Adrenal gland (tissue), 12 donors: ENCODE data around the gene RPL38. TPM values are rescaled to one million over a fixed set of nuclear protein-coding genes. Genes with fewer than 3 reads are reported as not detected.

Experiments used
- DNase-seq, 7 donors: peaks; one replicate each; pipeline ENCODE4 v3.0.0-alpha.2; 2019 to 2020
- H3K27ac ChIP-seq, 5 donors: fragments of 200-600 bp; sonication (generic) in 4 of 5; 1 replicate in 3 of 5; 2 replicates in 2 of 5; pipeline versions ENCODE4 v1.5.1 to v1.8.0; 2016 to 2020; ENCODE audit warnings: mild to moderate bottlenecking in 1 of 5
- H3K27me3 ChIP-seq: fragments of 200-600 bp; 2 replicates; pipeline ENCODE4 v1.8.0; 2021
- H3K36me3 ChIP-seq, 2 donors: fragments of 200-600 bp; replicated peaks in 1 of 2; 1 replicate in 1 of 2; 2 replicates in 1 of 2; pipeline versions ENCODE4 v1.5.1 to v1.8.0; 2018 to 2022
- H3K4me1 ChIP-seq, 2 donors: fragments of 200-600 bp; replicated peaks in 1 of 2; 1 replicate in 1 of 2; 2 replicates in 1 of 2; pipeline versions ENCODE4 v1.5.1 to v1.8.0; 2018 to 2021
- H3K4me3 ChIP-seq, 4 donors: fragments of 200-600 bp; sonication (generic) in 3 of 4; one replicate each; pipeline ENCODE4 v1.5.1; 2016 to 2018
- H3K9me3 ChIP-seq, 3 donors: fragments of 200-600 bp; sonication (generic) in 1 of 3; replicated peaks in 1 of 3; 1 replicate in 2 of 3; 2 replicates in 1 of 3; pipeline versions ENCODE4 v1.5.1 to v1.8.0; 2016 to 2021
- CTCF ChIP-seq, 6 experiments: fragments of 450-650 bp in 4 of 6; fragments of 200-600 bp in 2 of 6; sonication (generic) in 1 of 6; IDR thresholded peaks; 1 replicate in 5 of 6; 2 replicates in 1 of 6; pipeline versions ENCODE4 v1.5.1 to v1.8.0; 2016 to 2021; ENCODE audit warnings: antibody characterized with exemption in 6 of 6, mild to moderate bottlenecking in 2 of 6, moderate library complexity in 1 of 6
- POLR2A ChIP-seq, 2 donors: fragments of 450-650 bp; IDR thresholded peaks; one replicate each; pipeline ENCODE4 v1.6.1; 2017; ENCODE audit warnings: antibody characterized with exemption in 2 of 2, mild to moderate bottlenecking in 2 of 2, moderate library complexity in 1 of 2
- WGBS, 4 donors: extraction: QIAGEN DNeasy Blood & Tissue Kit in 2 of 4; methylation state at CpG; one replicate each; pipeline versions ENCODE4 v1.1.5 to v1.1.7; 2013 to 2017; 5-methylcytosine and 5-hydroxymethylcytosine counted together
- intact Hi-C, 2 donors: fragments of 100-400 bp; cut with DNase I; formaldehyde crosslinking; loops; one replicate each; pipeline versions ENCODE4 v1.14.1 to v1.15.0; 2022 to 2023
- polyA plus RNA-seq, 3 donors: library from polyadenylated mRNA; stranded (reverse); fragments of 200-250 nt in 2 of 3; fragments of 350-450 nt in 1 of 3; fragmentation: Illumina TruSeq in 1 of 3; extraction: RNeasy Lipid Tissue Mini Kit (QIAGEN cat#74804) in 1 of 3; gene quantifications; one replicate each; pipeline ENCODE4 v1.2.3, GENCODE V29; 2013 to 2014
- total RNA-seq, 9 donors: library from RNA; depleted of rRNA in 4 of 9; stranded (reverse); fragments of >200 nt in 4 of 9; fragments of 120-200 nt in 1 of 9; fragmentation: NEBNext Ultra II Directional in 1 of 9; extraction: Animal tissue kit (Norgen Biotek cat#: 25700) in 1 of 9; gene quantifications; one replicate each; pipeline versions ENCODE4 v1.1.0 to v1.2.4, GENCODE V29; 2013 to 2023
- donor health status: healthy with polysubstance abuse.
- donor health status: Bipolar disorder and iron deficiency.
- donor health status: DM: yes; HTN: yes; CAD: no.
- donor health status: DM: no; HTN: no; CAD: no.
- donor health status: DM: no; HTN: no; CAD: no.
- donor health status: DM: yes; HTN: yes; CAD: no.

RPL38 gene
- total and polyA plus RNA-seq, 12 donors, result 136 to 1,921 (median 789) TPM

GRCh38 chr17:74240618-74241205 is 37.2 kb downstream of the RPL38 start:
- Histone ChIP-seq H3K27me3 (no peaks in the 10 kb centered on the region), H3K9me3 (no peaks in the 10 kb centered on the region), H3K36me3 (no peaks in the 10 kb centered on the region), H3K4me1 (peaks cover 0 to 7% of the 10 kb centered on the region in 2 donors), H3K4me3 (no peak overlapping the region), H3K27ac (peak overlapping the region in 1 of 5 donors; percentile 68)
- intact Hi-C loops, result no loop called here
- 65 to 76% (median 68%) methylated on average over 11 of the region's 11 CpGs for WGBS, 4 donors
- DNase-seq, result peak in 4 of 7 donors; percentile 12 to 34 (median 31)
- TF ChIP-seq CTCF (IDR thresholded peaks at IDR 0.05), result no peak

GRCh38 chr17:74241431-74241830 is 38.0 kb downstream of the RPL38 start:
- WGBS, 4 donors, result 58 to 75% (median 61%) methylated on average over 8 to 10 of the region's 10 CpGs
- Histone ChIP-seq H3K27me3 (no peaks in the 10 kb centered on the region), H3K4me1 (peaks cover 0 to 5% of the 10 kb centered on the region in 2 donors), H3K36me3 (no peaks in the 10 kb centered on the region), H3K27ac (peak overlapping the region in 1 of 5 donors; percentile 68), H3K9me3 (no peaks in the 10 kb centered on the region), H3K4me3 (no peak overlapping the region)
- TF ChIP-seq POLR2A (IDR thresholded peaks at IDR 0.05) (no peak), CTCF (IDR thresholded peaks at IDR 0.05) (no peak)
- DNase-seq, result peak in 4 of 7 donors; percentile 38 to 56 (median 47)
- intact Hi-C loops, result no loop called here

GRCh38 chr17:74241847-74242246 is 38.4 kb downstream of the RPL38 start:
- H3K36me3 ChIP-seq, result no peaks in the 10 kb centered on the region
- TF ChIP-seq CTCF (IDR thresholded peaks at IDR 0.05) (no peak), POLR2A (IDR thresholded peaks at IDR 0.05) (no peak)
- no peak overlapping the region for H3K27ac ChIP-seq
- H3K4me1 ChIP-seq, result peaks cover 0 to 5% of the 10 kb centered on the region in 2 donors
- H3K27me3 ChIP-seq, result no peaks in the 10 kb centered on the region
- no peak for DNase-seq
- no peak overlapping the region for H3K4me3 ChIP-seq
- no peaks in the 10 kb centered on the region for H3K9me3 ChIP-seq
- 82 to 89% (median 87%) methylated on average over 2 of the region's 2 CpGs for WGBS, 4 donors
- intact Hi-C loops, result no loop called here

- H3K4me1 ChIP-seq, result peaks cover 0 to 5% of the 10 kb centered on the region in 2 donors
- H3K27ac ChIP-seq, result no peak overlapping the region
- no peak overlapping the region for H3K4me3 ChIP-seq
- intact Hi-C loops, result no loop called here
- no peaks in the 10 kb centered on the region for H3K36me3 ChIP-seq
- TF ChIP-seq POLR2A (IDR thresholded peaks at IDR 0.05) (no peak), CTCF (IDR thresholded peaks at IDR 0.05) (no peak)
- no peaks in the 10 kb centered on the region for H3K9me3 ChIP-seq
- 65 to 82% (median 77%) methylated on average over 7 to 13 of the region's 13 CpGs for WGBS, 4 donors
- peak in 4 of 7 donors; percentile 56 to 79 (median 70) for DNase-seq
- H3K27me3 ChIP-seq, result no peaks in the 10 kb centered on the region
These were observed 39.7 kb downstream of the RPL38 start for GRCh38 chr17:74243013-74243755.
